GM20000 (cell line): ENCODE measurements around the gene AGBL5.
"Not testable (repeated sequence)": the region's sequence is repeated elsewhere in the genome, so short reads cannot be mapped to it uniquely, and the experiment has no call there.

Experiments used
- DNase-seq: peaks from one replicate; pipeline ENCODE4 v3.0.0; 2012; ENCODE audit warnings: low spot score
- TF ChIP-seq, protein P1 (sequence below): IDR thresholded peaks from 2 replicates; pipeline ENCODE4 v1.5.1; 2012; ENCODE audit warnings: mild to moderate bottlenecking, control low read depth; ENCODE audit errors: extremely low read depth, missing control alignments

Gene AGBL5

GRCh38 chr2:27074738-27075565 lies 23.5 kb downstream of the AGBL5 start:
- DNase-seq = no peak
- TF ChIP-seq, protein P1, sequence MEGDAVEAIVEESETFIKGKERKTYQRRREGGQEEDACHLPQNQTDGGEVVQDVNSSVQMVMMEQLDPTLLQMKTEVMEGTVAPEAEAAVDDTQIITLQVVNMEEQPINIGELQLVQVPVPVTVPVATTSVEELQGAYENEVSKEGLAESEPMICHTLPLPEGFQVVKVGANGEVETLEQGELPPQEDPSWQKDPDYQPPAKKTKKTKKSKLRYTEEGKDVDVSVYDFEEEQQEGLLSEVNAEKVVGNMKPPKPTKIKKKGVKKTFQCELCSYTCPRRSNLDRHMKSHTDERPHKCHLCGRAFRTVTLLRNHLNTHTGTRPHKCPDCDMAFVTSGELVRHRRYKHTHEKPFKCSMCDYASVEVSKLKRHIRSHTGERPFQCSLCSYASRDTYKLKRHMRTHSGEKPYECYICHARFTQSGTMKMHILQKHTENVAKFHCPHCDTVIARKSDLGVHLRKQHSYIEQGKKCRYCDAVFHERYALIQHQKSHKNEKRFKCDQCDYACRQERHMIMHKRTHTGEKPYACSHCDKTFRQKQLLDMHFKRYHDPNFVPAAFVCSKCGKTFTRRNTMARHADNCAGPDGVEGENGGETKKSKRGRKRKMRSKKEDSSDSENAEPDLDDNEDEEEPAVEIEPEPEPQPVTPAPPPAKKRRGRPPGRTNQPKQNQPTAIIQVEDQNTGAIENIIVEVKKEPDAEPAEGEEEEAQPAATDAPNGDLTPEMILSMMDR = no peak

DNA sequence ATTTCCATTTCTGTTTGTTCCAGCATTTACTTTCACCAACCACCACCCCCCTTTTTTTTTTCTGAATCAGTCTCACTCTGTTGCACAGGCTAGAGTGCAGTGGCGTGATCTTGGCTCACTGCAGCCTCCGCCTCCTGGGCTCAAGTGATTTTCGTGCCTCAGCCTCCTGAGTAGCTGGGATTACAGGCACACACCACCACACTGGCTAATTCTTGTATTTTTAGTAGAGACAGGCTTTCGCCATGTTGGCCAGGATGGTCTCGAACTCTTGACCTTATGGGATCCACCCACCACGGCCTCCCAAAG lies 24.1 kb downstream of the AGBL5 start:
- DNase-seq = not testable (repeated sequence)

DNA sequence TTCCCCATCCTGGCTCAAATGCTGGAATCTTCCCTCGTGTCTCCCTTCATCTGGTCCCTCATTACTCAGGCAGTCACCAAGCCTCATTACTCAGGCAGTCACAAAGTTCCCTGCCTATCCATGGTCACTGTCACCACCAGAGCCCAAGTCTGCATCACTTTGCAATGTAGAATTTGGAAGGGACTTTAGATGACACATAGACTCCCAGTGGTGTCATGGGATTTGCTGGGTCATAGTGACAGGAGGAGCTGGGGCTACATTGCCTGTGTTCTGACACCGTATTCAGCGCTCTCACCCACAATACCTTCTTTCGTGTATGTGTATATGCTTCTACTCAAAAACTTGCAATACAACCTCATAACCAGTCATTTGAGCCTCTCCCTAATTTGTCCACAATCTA lies 24.9 kb downstream of the AGBL5 start:
- DNase-seq = no peak
- TF ChIP-seq, protein P1 = no peak

DNA sequence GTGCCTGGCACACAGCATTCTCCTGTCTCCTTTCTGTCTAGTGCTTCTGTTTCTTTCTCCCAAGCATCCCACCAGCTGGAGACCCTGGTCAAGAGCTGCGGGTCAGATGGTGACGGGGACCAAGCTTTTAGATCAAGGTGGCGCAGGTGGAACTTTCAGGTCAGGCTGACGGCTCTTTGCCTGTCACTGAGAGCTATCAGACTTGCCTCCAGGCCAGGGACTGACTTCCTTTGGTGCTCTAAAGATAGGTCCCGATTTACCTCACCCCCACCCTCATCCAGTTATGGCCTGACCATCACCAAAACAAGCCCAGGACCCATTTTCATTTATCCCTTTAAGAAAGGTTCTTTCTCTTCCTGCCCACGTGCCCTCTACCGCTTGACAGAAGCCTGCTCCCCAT lies 25.8 kb downstream of the AGBL5 start:
- no peak for DNase-seq
- TF ChIP-seq, protein P1 = no peak

GRCh38 chr2:27078267-27079194 lies 27.1 kb downstream of the AGBL5 start, which contains the start of gene EMILIN1:
Gene EMILIN1, plus strand, starts transcription at chr2:27078615. Its CDS starts 451 bp downstream, at chr2:27079066.
- TF ChIP-seq, protein P1 = no peak
- no peak for DNase-seq

DNA sequence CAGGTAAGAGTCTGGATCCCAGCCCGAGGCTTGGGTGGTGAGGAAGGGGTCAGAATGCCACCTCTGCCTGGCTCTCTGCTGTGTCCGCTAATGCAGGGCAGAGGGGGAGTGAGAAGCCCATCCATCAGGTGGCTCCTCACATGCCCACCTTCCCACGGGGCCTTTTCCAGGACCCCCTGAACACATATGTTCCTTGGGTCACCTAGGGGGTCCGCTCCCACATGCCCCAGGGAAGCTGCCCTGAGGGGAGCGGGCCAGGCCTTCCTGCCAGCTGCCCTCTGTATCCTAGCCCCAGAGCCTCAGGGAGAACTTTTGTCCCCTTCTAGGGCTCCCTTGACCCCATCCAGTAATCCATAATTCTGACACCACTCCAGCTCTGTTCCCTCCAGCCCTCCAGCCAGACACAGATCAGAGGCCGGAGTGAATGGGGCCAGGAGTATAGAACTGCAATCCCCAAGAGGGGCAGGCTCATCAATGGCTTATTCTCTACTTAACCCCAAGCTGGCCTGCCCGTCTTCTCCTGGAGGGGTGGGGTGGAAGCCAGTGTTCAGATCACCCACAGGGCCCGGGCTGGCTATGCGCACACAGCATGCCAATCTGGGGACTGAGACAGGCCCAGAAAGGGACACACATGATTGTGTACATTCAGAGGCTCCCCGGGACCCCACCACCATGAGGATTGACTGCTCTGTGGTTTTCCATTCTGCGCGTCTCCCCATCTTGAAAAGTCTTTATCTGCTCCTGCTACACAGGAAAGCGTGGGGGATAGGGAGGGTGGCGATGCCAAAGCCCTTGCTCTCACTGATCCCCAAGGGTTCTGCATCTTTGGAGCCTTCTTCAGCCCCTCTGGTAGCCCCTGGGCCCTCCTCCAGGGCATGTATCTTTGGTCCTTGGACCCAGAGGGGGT lies 28.0 kb downstream of the AGBL5 start:
- TF ChIP-seq, protein P1 = no peak
- no peak for DNase-seq

- DNase-seq = no peak
- TF ChIP-seq, protein P1 = no peak
These were observed 28.6 kb downstream of the AGBL5 start for GRCh38 chr2:27080140-27080469.
